Hepatocyte (in vitro differentiated cells): Measurements from ENCODE around the gene SCNN1B. TPM values are rescaled to one million over a fixed set of nuclear protein-coding genes. Genes with fewer than 3 reads are reported as not detected.

Experiments used
- DNase-seq: peaks from one replicate; pipeline ENCODE4 v3.0.0-alpha.2; 2016; ENCODE audit warnings: low spot score
- H2AFZ ChIP-seq: fragments of 200-600 bp; sonication (generic); 2 replicates; pipeline ENCODE4 v1.6.0; 2016; ENCODE audit warnings: antibody characterized with exemption, mild to moderate bottlenecking
- H3K27ac ChIP-seq: fragments of 200-600 bp; sonication (generic); 2 replicates; pipeline ENCODE4 v1.5.1; 2016; ENCODE audit warnings: mild to moderate bottlenecking
- H3K27me3 ChIP-seq: fragments of 200-600 bp; sonication (generic); 2 replicates; pipeline ENCODE4 v1.6.1; 2016
- H3K36me3 ChIP-seq: fragments of 200-600 bp; sonication (generic); replicated peaks from 2 replicates; pipeline ENCODE4 v1.5.1; 2016; ENCODE audit warnings: low read depth; ENCODE audit not compliant: insufficient read depth
- H3K4me1 ChIP-seq: fragments of 200-600 bp; sonication (generic); 2 replicates; pipeline ENCODE4 v1.5.1; 2016; ENCODE audit warnings: mild to moderate bottlenecking, moderate library complexity; ENCODE audit not compliant: insufficient read depth
- H3K4me2 ChIP-seq: fragments of 200-600 bp; sonication (generic); 2 replicates; pipeline ENCODE4 v1.6.0; 2016
- H3K4me3 ChIP-seq: fragments of 200-600 bp; sonication (generic); 2 replicates; pipeline ENCODE4 v1.5.1; 2016; ENCODE audit warnings: mild to moderate bottlenecking
- H3K79me2 ChIP-seq: fragments of 200-600 bp; sonication (generic); 2 replicates; pipeline ENCODE4 v1.6.0; 2017; ENCODE audit warnings: mild to moderate bottlenecking
- H3K9me2 ChIP-seq: fragments of 200-600 bp; sonication (generic); replicated peaks from 2 replicates; pipeline ENCODE4 v1.6.0; 2017; ENCODE audit warnings: mild to moderate bottlenecking; ENCODE audit not compliant: insufficient read depth
- H3K9me3 ChIP-seq: fragments of 200-600 bp; sonication (generic); 2 replicates; pipeline ENCODE4 v1.5.1; 2016; ENCODE audit warnings: low read depth, mild to moderate bottlenecking
- H4K20me1 ChIP-seq: fragments of 200-600 bp; sonication (generic); 2 replicates; pipeline ENCODE4 v1.6.0; 2016; ENCODE audit warnings: mild to moderate bottlenecking; ENCODE audit not compliant: insufficient read depth, poor library complexity, severe bottlenecking
- CTCF ChIP-seq: fragments of 200-600 bp; sonication (generic); IDR thresholded peaks from 2 replicates; pipeline ENCODE4 v1.5.1; 2016; ENCODE audit warnings: antibody characterized with exemption, mild to moderate bottlenecking; ENCODE audit not compliant: poor library complexity
- EZH2 ChIP-seq: fragments of 200-600 bp; sonication (generic); IDR thresholded peaks from 2 replicates; pipeline ENCODE4 v1.6.1; 2016; ENCODE audit warnings: antibody characterized with exemption, mild to moderate bottlenecking, borderline replicate concordance
- EZH2phosphoT487 ChIP-seq: fragments of 200-600 bp; sonication (generic); IDR thresholded peaks from one replicate; pipeline ENCODE4 v1.6.1; 2018; ENCODE audit warnings: antibody characterized with exemption, mild to moderate bottlenecking, low read depth, moderate library complexity; ENCODE audit not compliant: unreplicated experiment, severe bottlenecking
- WGBS: methylation state at CpG from one replicate; pipeline ENCODE4 v1.1.6; 2016; ENCODE audit warnings: low lambda C conversion rate; ENCODE audit errors: missing lambda C conversion rate; 5-methylcytosine and 5-hydroxymethylcytosine counted together
- polyA plus RNA-seq: library from polyadenylated mRNA; unstranded; fragments of >200 nt; fragmentation: Nextera tagmentation; extraction: Ambion mirVana; gene quantifications from 2 replicates; pipeline ENCODE4 v1.2.1, GENCODE V29; 2016
- total RNA-seq: library from RNA; depleted of rRNA; stranded (reverse); fragments of >200 nt; gene quantifications from 2 replicates; pipeline ENCODE4 v1.2.3, GENCODE V29; 2014

SCNN1B gene
- total and polyA plus RNA-seq, 2 experiments from 2014 or later: 0.23 to 0.85 TPM

GRCh38 chr16:23327836-23328235, 25.7 kb downstream of the SCNN1B start:
- H2AFZ ChIP-seq: no peak overlapping the region
- no peak for TF ChIP-seq EZH2phosphoT487
- TF ChIP-seq CTCF: no peak
- no peak for TF ChIP-seq EZH2
- no peaks in the 10 kb centered on the region for H3K36me3 ChIP-seq
- no peaks in the 10 kb centered on the region for H3K9me2 ChIP-seq
- no peaks in the 10 kb centered on the region for H3K79me2 ChIP-seq
- no peak for DNase-seq
- no peaks in the 10 kb centered on the region for H3K9me3 ChIP-seq
- no peak overlapping the region for H3K4me3 ChIP-seq
- 64% methylated on average over 4 of the region's 4 CpGs for WGBS
- H4K20me1 ChIP-seq: no peaks in the 10 kb centered on the region
- no peaks in the 10 kb centered on the region for H3K4me1 ChIP-seq
- no peaks in the 10 kb centered on the region for H3K27me3 ChIP-seq
- H3K27ac ChIP-seq: no peak overlapping the region
- H3K4me2 ChIP-seq: no peak overlapping the region

GRCh38 chr16:23330161-23330560, 28.1 kb downstream of the SCNN1B start:
- no peak for DNase-seq
- WGBS: 84% methylated on average over 8 of the region's 8 CpGs
- no peaks in the 10 kb centered on the region for H3K79me2 ChIP-seq
- H3K4me1 ChIP-seq: no peaks in the 10 kb centered on the region
- H3K36me3 ChIP-seq: no peaks in the 10 kb centered on the region
- H4K20me1 ChIP-seq: no peaks in the 10 kb centered on the region
- TF ChIP-seq CTCF (no peak), EZH2phosphoT487 (no peak), EZH2 (no peak)
- no peak overlapping the region for H3K4me2 ChIP-seq
- H3K27ac ChIP-seq: no peak overlapping the region
- no peak overlapping the region for H3K4me3 ChIP-seq
- no peaks in the 10 kb centered on the region for H3K9me2 ChIP-seq
- H3K9me3 ChIP-seq: no peaks in the 10 kb centered on the region
- H2AFZ ChIP-seq: no peak overlapping the region
- no peaks in the 10 kb centered on the region for H3K27me3 ChIP-seq

- Histone ChIP-seq H2AFZ (no peak overlapping the region), H3K4me3 (no peak overlapping the region), H3K79me2 (no peaks in the 10 kb centered on the region), H3K4me1 (no peaks in the 10 kb centered on the region), H3K9me2 (no peaks in the 10 kb centered on the region), H3K9me3 (no peaks in the 10 kb centered on the region), H3K4me2 (no peak overlapping the region), H3K36me3 (no peaks in the 10 kb centered on the region), H3K27ac (no peak overlapping the region), H3K27me3 (no peaks in the 10 kb centered on the region), H4K20me1 (no peaks in the 10 kb centered on the region)
- TF ChIP-seq EZH2phosphoT487 (no peak), CTCF (no peak), EZH2 (no peak)
- no peak for DNase-seq
- WGBS: 88% methylated on average over 11 of the region's 11 CpGs
Observed at GRCh38 chr16:23330583-23331249, 28.6 kb downstream of the SCNN1B start.
